ENCODE results near the gene CLASP1. TPM values are rescaled to one million over a fixed set of nuclear protein-coding genes. Genes with fewer than 3 reads are reported as not detected.
"Not testable (repeated sequence)": the region's sequence is repeated elsewhere in the genome, so short reads cannot be mapped to it uniquely, and the experiment has no call there.

The CLASP1 gene
- total RNA-seq, 1 experiment from 2014 or later = 46.1 TPM

- no peaks in the 10 kb centered on the region for H3K4me1 ChIP-seq
- CTCF ChIA-PET = no interaction called here
- Mint-ChIP-seq H3K27ac (ENCODE audit: unreplicated experiment) (no peak overlapping the region), H3K4me1 (ENCODE audit: low read depth, unreplicated experiment) (peaks cover 6% of the 10 kb centered on the region), H3K4me3 (ENCODE audit: unreplicated experiment) (no peak overlapping the region), H3K36me3 (ENCODE audit: insufficient read depth, unreplicated experiment) (no peaks in the 10 kb centered on the region), H3K27me3 (ENCODE audit: insufficient read depth, unreplicated experiment) (no peaks in the 10 kb centered on the region), H3K9me3 (ENCODE audit: unreplicated experiment) (no peaks in the 10 kb centered on the region)
- no peak for TF ChIP-seq CTCF (IDR thresholded peaks at IDR 0.05; ENCODE audit: insufficient read depth in 1 of 2, low read depth in 1 of 2, low read length in 1 of 2, severe bottlenecking in 1 of 2, unreplicated experiment in 1 of 2)
- no peak overlapping the region for H3K4me3 ChIP-seq (ENCODE audit: low read depth, low read length)
- no peak for DNase-seq
- intact Hi-C loops (cut with micrococcal nuclease; ENCODE audit: unreplicated experiment) = no loop called here
- H3K27me3 ChIP-seq (replicated peaks; ENCODE audit: control insufficient read depth, insufficient read depth, low read length) = no peaks in the 10 kb centered on the region
- no TSS peak for BruUV-seq (replicated peaks)
- no peaks in the 10 kb centered on the region for H3K36me3 ChIP-seq (ENCODE audit: control insufficient read depth, insufficient read depth, low read length)
- no peaks in the 10 kb centered on the region for H3K9me3 ChIP-seq
- POLR2A ChIA-PET = no interaction called here
These were observed 81.8 kb downstream of the CLASP1 start for GRCh38 chr2:121567452-121567851.

- DNase-seq = no peak
- no TSS peak for BruUV-seq (replicated peaks)
- no peak for TF ChIP-seq CTCF (IDR thresholded peaks at IDR 0.05; ENCODE audit: insufficient read depth in 1 of 2, low read depth in 1 of 2, low read length in 1 of 2, severe bottlenecking in 1 of 2, unreplicated experiment in 1 of 2)
- H3K4me1 Mint-ChIP-seq (ENCODE audit: low read depth, unreplicated experiment) = peaks cover 6% of the 10 kb centered on the region
- H3K4me3 Mint-ChIP-seq (ENCODE audit: unreplicated experiment) = no peak overlapping the region
- no peak overlapping the region for H3K27ac Mint-ChIP-seq (ENCODE audit: unreplicated experiment)
- no peak overlapping the region for H3K4me3 ChIP-seq (ENCODE audit: low read depth, low read length)
- H3K36me3 ChIP-seq (ENCODE audit: control insufficient read depth, insufficient read depth, low read length) = no peaks in the 10 kb centered on the region
- H3K9me3 ChIP-seq = no peaks in the 10 kb centered on the region
- no peaks in the 10 kb centered on the region for H3K4me1 ChIP-seq
- no peaks in the 10 kb centered on the region for H3K9me3 Mint-ChIP-seq (ENCODE audit: unreplicated experiment)
- intact Hi-C loops (cut with micrococcal nuclease; ENCODE audit: unreplicated experiment) = no loop called here
- H3K27me3 Mint-ChIP-seq (ENCODE audit: insufficient read depth, unreplicated experiment) = no peaks in the 10 kb centered on the region
- POLR2A ChIA-PET = no interaction called here
- no peaks in the 10 kb centered on the region for H3K27me3 ChIP-seq (replicated peaks; ENCODE audit: control insufficient read depth, insufficient read depth, low read length)
- CTCF ChIA-PET = no interaction called here
- H3K36me3 Mint-ChIP-seq (ENCODE audit: insufficient read depth, unreplicated experiment) = no peaks in the 10 kb centered on the region
These were observed 83.6 kb downstream of the CLASP1 start for GRCh38 chr2:121565389-121566250.

GRCh38 chr2:121564905-121565304 is 84.4 kb downstream of the CLASP1 start:
- H3K9me3 Mint-ChIP-seq (ENCODE audit: unreplicated experiment) = no peaks in the 10 kb centered on the region
- CTCF ChIA-PET = no interaction called here
- POLR2A ChIA-PET = no interaction called here
- H3K36me3 Mint-ChIP-seq (ENCODE audit: insufficient read depth, unreplicated experiment) = no peaks in the 10 kb centered on the region
- DNase-seq = no peak
- intact Hi-C loops (cut with micrococcal nuclease; ENCODE audit: unreplicated experiment) = no loop called here
- no peaks in the 10 kb centered on the region for H3K27me3 Mint-ChIP-seq (ENCODE audit: insufficient read depth, unreplicated experiment)
- peaks cover 6% of the 10 kb centered on the region for H3K4me1 Mint-ChIP-seq (ENCODE audit: low read depth, unreplicated experiment)
- no peaks in the 10 kb centered on the region for H3K4me1 ChIP-seq
- no peaks in the 10 kb centered on the region for H3K27me3 ChIP-seq (replicated peaks; ENCODE audit: control insufficient read depth, insufficient read depth, low read length)
- no peak overlapping the region for H3K4me3 ChIP-seq (ENCODE audit: low read depth, low read length)
- no peak overlapping the region for H3K27ac Mint-ChIP-seq (ENCODE audit: unreplicated experiment)
- TF ChIP-seq CTCF (IDR thresholded peaks at IDR 0.05; ENCODE audit: insufficient read depth in 1 of 2, low read depth in 1 of 2, low read length in 1 of 2, severe bottlenecking in 1 of 2, unreplicated experiment in 1 of 2) = no peak
- no TSS peak for BruUV-seq (replicated peaks)
- no peaks in the 10 kb centered on the region for H3K36me3 ChIP-seq (ENCODE audit: control insufficient read depth, insufficient read depth, low read length)
- no peaks in the 10 kb centered on the region for H3K9me3 ChIP-seq
- H3K4me3 Mint-ChIP-seq (ENCODE audit: unreplicated experiment) = no peak overlapping the region

- BruUV-seq (replicated peaks); H3K36me3 Mint-ChIP-seq (ENCODE audit: insufficient read depth, unreplicated experiment); CTCF ChIA-PET; DNase-seq; intact Hi-C loops (cut with micrococcal nuclease; ENCODE audit: unreplicated experiment); H3K4me3 ChIP-seq (ENCODE audit: low read depth, low read length); H3K36me3 ChIP-seq (ENCODE audit: control insufficient read depth, insufficient read depth, low read length); H3K4me1 ChIP-seq; H3K9me3 Mint-ChIP-seq (ENCODE audit: unreplicated experiment); H3K27me3 ChIP-seq (replicated peaks; ENCODE audit: control insufficient read depth, insufficient read depth, low read length); H3K4me1 Mint-ChIP-seq (ENCODE audit: low read depth, unreplicated experiment); POLR2A ChIA-PET; H3K27ac Mint-ChIP-seq (ENCODE audit: unreplicated experiment); H3K4me3 Mint-ChIP-seq (ENCODE audit: unreplicated experiment); H3K27me3 Mint-ChIP-seq (ENCODE audit: insufficient read depth, unreplicated experiment); H3K9me3 ChIP-seq: not testable (repeated sequence)
These were observed 85.5 kb downstream of the CLASP1 start for GRCh38 chr2:121563754-121564153.
